Anterior cingulate cortex (tissue), 58 donors: ENCODE results near the gene MLYCD.

Experiments
- DNase-seq, 58 donors: peaks; one replicate each; lab custom pipeline; 2025; lab: John Stamatoyannopoulos, UW

The MLYCD gene

DNA sequence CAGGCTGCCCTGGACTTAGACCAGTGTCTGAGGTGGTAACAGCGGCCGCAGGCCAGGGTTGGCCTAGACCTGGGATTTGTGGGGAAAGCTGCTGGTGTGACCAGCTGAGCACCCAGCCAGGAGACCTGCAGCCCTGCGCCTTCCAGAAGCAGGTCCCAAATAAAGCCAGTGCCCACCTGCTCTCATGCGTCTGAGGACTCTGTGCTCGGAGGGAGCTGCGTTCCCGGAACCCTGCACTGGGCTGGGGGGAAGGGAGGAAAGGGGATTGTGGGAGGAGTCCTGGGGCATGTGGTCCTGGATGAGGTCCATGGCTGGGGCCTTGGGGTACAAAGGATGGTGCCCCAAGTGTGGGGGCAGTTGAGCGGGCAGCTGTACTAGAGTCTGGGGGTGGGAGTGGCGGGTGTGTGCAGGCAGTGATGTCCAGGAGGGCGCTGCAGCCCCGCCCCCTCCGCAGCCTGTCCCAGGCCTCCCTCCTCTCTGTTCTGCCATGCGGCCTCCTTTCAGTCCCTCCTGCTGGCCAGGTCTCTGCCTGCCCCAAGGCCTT lies 67.3 kb downstream of the MLYCD start:
- DNase-seq = no peak

DNA sequence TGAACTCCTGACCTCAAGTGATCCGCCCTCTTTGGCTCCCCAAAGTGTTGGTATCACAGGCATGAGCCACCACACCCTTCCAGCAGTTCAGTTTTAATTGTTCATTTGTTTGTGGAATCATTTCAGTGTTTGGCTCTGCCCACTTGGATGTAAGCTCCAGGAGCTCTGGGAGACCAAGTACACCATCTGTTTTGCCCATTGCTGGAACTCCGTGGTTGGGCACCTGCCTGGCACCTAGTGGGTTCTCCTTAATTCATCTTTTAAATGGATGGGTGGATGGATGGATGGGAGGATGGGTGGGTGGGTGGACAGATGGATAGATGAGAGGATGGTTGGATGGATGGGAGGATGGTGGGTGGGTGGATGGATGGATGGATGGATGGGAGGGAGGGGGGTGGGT lies 68.2 kb downstream of the MLYCD start:
- DNase-seq = no peak

DNA sequence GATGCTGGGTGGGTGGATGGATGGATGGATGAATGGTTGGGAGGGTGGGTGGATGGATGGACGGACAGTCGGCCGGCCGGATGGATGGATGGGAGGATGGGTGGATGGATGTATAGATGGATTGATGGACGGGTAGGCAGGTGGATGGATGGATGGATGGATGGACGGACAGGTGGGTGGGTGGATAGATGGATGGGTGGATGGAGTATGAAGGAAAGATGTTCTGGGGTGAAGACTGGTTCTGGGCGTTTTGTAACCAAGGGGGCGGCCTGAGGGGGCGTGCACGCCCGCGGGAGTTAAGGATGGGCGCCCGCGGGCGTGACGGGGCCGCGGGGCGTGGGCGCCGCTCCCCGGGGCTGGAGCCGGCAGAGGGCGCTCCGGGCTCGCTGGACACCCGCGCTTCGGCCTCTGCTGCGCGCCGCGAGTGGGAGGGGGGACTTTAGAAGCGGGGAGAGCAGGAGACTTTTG lies 69.0 kb downstream of the MLYCD start, which contains the start of gene NECAB2:
Gene NECAB2, plus strand, starts transcription at position 407 of the 468 bp plus-strand sequence. CDS start 405 bp downstream, outside the sequence.
- DNase-seq = peak in 32 of 58 donors; percentile 4 to 54 (median 26)

DNA sequence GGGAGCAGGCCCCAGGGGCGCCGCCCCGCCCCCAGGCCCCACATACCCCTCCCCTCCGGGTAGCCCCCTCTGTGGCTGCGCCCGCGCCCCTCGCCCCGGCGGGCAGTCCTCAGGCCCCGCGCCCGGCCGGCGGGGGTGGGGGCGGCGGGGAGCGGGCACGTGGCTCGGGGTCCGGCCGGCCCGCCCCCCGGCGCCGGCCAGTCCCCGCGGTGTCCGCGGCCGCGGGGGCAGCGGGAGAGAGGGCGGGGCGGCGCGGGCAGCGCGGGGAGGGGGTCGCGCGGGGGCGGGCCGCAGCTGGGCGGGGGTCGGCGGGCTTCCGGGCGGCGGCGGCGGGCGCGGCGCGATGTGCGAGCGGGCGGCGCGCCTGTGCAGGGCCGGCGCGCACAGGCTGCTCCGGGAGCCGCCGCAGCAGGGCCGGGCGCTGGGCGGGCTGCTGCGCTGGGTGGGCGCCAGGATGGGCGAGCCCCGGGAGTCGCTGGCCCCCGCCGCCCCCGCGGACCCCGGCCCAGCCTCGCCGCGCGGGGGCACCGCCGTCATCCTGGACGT lies 69.5 kb downstream of the MLYCD start:
- DNase-seq = peak in 1 of 58 donors; percentile 15

DNA sequence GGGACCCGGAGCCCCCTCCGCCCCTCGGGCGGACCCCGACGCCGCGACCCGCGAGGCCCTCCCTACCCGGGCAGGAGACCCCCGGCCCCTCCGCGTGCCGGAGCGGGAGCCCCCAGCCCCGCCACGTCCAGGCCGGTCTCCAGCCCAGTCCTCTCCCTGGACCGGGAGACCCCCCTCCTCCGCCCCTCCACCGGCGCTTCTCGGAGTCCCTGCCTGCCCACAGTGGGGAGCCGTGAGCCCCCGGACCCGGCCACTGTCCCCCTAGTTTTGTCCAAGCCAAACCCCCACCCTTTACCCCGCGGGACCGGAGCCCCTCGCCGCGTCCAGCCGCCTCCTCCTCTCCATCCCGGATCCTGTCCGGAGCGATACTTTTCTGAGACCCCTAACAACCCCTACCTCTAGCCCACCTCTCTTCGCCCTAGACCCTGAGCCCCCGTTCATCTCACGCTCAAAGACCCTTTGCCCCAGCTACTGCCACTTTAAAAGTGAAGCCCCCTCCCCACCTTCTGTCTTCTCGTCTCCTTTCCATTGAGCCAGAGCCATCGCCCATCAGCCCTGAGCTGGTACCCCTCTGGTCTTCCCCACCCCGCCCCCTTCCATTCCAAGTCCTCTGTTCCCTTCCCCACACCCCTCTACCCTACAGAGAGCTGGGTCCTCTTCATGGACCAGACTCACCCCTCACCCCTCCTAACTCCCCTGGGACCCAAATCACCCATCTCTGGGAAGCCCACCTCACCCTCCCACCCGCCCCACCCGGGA lies 70.2 kb downstream of the MLYCD start:
- no peak for DNase-seq

DNA sequence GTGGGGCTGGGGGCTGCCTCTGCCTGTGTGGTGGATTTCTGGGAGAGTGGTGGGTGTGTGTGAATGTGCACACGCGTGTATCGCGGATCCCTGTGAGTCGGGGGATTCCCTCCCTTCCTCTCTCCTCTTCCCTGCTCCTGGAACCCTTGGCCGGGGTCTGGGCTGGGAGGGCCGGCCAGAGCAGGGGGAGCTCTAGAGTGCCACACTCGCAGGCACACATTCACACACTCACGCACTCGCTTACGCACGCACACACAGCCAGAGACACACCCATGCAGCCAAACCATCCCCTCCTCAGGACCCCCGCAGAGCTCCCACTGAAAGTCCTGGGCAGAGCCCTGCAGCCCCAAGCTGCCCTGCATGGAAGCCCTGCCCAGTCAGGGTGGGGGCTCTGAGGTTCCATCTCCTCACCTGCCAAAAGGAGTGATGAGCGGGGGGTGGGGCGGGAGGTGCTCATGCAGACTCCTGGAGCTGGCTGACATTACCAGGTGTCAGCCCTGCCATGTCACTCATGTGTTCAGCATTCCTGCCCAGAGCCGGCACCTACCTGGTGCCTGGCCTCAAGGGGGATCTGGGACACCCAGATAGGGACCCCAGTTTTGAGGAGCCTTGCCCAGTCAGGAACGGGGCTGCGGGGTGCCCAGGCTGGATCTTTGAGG lies 71.0 kb downstream of the MLYCD start:
- DNase-seq = peak in 2 of 58 donors; percentile 48 to 65

DNA sequence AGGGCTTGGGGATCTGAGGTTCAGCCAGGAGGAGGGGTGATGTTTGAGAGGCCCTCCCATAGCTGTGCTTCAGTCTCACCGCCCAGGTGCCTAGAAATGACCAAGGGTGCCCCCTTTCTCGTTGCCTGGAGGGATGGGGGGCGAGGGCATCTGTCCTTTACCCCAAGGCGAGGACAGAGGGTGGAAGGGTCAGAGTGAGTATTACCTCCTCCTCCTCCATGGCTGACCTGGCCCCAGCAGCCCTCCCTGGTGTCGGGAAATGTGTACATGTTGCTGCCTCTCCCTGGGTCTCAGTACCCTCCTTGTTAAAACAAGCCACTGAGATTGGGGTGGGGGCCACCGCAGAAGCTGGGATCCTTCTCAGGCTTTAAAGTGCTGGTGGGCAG lies 71.5 kb downstream of the MLYCD start:
- DNase-seq = no peak

DNA sequence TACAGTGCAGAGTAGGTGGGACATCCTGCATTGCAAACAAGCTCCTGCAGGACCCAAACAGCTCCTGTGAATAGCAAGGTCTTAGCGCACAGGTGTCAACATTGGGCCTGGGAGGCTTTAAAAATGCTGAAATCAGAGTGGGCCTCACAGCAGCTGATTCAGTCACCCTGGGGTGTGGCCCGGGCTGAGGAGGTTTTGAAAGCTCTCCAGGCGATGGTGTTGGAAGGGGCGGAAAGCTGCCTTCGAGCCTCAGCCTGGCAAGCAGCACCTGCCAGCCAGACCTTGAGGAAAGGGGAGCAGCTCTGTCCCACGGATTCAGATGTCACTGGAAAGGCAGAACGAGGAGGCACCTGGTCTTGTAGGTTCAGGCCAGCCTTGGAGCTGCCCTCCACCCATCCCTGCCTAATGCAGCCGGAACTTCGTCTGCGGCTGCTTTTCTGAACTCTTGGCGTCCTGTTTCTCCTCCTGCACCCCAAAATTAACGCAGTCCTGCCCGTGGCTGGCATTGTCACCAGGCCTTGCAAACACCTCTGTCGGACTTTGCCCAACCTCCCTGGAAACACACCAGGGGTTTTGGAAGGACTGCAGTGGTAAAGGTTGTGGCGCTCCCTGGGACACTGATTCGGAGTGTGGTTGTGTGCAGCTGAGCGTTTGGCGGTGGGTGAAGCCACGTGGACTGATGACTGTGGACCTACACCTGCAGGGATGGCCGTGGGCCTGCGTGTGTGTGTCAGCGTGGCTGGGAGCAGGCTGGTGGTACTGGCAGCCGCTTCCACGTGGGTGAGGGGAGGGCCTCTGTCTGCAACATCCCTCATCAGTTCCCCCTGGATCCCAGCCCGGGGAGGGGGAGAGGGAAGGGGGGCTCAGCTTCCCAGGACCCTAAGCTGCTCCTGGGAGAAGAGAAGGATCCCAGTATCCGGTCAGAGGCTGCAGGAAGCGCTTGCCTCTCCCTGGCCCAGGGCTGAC lies 72.5 kb downstream of the MLYCD start:
- no peak for DNase-seq

DNA sequence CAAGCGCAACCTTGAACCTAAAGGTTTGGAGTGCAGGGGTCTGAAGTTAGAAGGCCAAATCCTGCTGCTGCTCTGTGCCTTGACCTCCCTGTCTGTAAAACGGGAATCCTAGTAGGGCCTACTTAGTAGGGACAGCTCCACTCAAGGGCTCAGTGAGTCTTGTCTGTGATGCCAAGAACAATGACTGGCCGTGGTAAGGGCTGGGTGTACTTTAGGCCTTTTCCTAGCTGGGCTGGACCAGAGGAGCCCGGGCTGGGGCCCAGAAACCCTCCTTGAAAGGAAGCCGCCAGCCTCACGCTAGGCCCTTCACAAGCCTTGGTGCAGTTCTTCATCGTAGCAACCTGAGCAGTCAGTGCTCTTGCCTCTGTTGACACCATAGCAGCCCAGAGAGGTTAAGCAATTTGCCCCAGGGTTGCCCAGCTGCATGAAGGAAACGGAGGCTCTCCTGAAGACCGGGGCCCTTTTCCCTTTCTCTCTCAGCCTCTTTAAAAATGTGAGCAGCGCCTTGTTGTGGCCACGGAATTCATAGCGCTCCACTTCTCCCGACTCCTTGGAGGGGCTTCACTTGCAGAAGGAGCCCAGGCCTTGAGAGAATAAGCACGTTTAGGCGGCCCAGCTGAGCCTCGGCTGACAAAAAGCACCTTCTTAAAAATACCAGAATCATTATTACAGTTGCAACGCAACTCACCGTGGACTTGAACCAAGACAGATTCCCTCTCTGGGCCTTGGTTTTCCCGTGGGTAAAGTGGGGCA lies 73.5 kb downstream of the MLYCD start:
- no peak for DNase-seq

DNA sequence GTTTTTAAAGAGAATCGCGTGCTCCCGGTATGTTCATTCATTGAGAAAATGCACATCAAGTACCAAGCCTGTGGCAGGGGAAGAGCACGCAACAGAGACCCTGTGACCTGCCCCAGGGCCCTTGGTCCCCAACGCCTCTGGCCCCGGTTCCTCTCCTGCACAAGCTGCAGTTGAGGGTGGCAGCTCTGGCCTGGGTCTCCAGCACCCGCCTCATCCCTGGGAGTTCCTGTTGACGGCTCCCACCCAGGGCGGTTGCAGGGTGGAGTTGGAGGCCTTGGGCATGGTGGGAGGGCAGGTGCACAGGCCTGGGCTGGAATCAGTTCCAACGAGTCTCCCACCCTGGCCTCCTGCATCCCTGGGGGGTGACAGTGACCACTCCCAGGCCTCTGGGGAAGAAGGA lies 74.2 kb downstream of the MLYCD start:
- no peak for DNase-seq

DNA sequence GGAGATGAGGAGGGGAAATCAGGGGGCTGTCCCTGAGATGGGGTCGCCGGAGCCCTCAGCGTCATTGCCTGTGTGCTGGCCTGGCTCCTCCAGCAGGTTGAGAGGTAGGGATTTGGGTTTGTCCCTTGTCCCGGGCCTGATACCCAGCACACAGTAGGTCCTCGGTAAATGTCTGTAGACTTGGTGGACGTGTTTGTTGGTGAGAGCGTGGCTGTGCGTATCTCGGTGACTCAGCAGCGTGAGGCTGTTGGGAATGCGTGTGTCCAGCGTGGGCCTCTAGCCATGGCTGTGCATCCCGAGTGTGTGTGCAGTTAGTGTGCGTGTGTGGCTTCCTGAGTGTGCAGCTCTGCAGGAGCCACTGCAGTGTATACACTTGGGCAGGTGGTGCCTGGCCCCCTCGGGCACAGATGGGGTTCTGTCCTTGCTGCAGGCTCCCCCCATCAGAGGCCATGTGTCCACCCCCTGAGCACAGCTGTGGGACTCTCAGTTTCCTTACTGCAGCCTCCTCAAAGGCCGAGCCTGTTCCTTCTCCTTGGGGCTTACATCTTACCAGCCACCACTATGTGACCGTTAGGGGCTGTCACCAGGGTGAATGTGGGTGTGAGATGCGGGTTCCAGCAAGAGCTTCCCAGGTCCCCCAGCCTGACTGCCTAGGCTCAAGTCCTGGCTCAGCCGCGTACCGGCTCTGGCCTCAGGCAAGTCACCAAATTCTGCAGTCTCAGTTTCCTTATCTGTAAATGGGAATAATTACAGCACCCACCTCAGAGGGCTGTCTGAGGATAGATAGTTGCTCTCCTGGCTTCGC lies 74.9 kb downstream of the MLYCD start:
- no peak for DNase-seq

DNA sequence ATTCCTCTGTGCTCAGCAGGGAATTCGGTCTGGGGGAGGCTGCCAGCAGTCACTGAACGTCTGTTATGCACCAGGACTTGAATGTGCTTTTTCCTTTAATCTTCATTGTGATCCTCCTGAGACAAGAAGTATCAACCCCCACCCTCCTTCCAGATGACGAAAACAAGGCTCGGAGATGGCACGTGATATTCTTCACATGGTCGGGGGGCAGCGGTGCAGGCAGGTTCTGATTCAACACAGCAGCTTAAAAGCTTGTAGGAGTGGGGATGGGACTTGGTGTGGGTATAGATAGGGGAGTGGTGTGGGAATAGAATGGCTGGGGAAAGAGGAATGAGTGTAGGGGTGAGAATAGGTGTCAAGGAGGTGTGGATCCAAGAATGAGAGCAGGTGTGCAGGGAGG lies 75.6 kb downstream of the MLYCD start:
- DNase-seq = peak in 1 of 58 donors; percentile 36

DNA sequence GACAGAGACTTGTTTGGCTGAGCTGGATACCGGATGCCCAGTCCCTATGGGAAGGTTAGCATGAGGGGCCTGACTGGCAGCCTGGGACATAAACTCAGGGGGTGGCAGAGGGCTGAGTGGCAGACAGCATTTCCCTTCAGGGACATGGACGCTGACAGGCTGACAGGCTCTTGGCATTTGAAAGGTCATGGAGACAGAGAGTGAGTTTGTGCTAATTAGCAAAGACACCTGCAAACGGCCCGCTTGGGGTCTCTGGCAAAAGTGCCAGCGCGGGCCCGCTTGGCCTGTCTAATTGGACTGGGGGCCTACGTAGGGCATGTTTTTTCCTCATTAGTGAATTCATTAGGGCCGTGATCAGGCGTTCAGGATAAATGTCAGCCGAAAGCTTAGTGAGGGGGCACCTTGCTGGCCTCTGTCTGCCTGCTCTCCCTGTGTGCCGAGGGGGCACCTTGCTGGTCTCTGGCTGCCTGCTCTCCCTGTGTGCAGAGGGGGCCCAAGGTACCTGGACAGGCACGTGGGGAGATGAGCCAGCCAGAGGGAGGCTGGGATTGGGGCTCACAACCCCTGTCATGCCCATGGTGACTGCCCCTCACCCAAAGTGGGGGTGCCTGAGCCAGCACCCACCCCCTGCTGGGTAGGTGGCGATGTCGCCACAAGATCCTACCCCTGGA lies 76.8 kb downstream of the MLYCD start:
- DNase-seq = no peak
